ENCODE measurements around the gene EZR.
"Not testable (repeated sequence)": the region's sequence is repeated elsewhere in the genome, so short reads cannot be mapped to it uniquely, and the experiment has no call there.

The EZR gene

DNA sequence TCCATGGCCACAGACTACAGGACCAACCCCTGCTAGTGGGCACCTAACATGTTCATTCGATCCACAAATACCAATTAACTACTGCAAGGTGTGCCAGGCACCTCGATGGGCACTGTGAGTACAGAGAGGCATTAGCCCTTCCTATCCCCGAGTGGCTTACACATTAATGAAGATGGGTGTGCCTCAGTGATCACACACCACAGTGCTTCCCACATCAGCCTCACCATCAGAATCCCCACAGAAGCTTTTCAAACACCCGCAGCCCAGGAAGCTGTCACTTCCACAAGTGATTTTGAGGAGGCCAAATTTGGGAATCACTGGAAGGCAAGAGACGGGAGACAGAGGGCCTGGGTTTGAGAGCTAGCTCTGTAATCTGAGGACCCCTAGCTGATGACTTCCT lies 23.7 kb downstream of the EZR start:
- no peak overlapping the region for H3K4me3 ChIP-seq (ENCODE audit: low read depth, low read length)
- TF ChIP-seq, protein P1, sequence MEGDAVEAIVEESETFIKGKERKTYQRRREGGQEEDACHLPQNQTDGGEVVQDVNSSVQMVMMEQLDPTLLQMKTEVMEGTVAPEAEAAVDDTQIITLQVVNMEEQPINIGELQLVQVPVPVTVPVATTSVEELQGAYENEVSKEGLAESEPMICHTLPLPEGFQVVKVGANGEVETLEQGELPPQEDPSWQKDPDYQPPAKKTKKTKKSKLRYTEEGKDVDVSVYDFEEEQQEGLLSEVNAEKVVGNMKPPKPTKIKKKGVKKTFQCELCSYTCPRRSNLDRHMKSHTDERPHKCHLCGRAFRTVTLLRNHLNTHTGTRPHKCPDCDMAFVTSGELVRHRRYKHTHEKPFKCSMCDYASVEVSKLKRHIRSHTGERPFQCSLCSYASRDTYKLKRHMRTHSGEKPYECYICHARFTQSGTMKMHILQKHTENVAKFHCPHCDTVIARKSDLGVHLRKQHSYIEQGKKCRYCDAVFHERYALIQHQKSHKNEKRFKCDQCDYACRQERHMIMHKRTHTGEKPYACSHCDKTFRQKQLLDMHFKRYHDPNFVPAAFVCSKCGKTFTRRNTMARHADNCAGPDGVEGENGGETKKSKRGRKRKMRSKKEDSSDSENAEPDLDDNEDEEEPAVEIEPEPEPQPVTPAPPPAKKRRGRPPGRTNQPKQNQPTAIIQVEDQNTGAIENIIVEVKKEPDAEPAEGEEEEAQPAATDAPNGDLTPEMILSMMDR (IDR thresholded peaks at IDR 0.05; ENCODE audit: insufficient read depth, low read depth, low read length, missing control alignments) = no peak
- DNase-seq (ENCODE audit: low read depth) = no peak

DNA sequence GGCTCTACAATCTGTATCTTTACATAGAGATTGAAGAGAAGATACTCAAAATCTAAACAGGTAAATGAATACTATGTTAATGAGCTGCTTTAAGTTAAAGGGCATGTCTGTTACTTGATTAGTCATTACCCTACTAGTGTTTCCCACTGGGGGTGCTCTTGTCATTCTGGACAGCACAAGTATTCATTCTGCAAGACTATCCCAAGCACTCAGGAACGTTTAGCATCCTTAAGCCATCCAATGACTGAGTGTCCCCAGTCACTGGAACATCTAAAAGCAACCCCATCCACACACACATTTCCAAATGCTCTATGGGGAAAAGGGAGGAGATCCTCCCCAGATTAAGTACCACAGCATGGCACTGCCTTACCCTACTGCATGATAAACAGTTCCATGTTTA lies 25.7 kb downstream of the EZR start:
- TF ChIP-seq, protein P1 (IDR thresholded peaks at IDR 0.05; ENCODE audit: insufficient read depth, low read depth, low read length, missing control alignments) = peak; percentile 63

DNA sequence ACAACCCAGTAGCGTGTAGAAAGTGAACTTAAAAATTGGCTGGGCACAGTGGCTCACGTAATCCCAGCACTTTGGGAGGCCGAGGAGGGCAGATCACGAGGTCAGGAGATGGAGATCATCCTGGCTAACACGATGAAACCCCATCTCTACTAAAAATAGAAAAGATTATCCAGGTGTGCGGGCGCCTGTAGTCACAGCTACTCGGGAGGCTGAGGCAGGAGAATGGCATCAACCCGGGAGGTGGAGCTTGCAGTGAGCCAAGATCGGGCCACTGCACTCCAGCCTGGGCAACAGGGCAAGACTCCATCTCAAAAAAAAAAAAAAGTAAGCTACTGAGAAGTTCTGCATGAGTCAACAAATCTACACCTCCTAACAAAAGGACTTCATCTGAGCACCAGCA lies 26.7 kb downstream of the EZR start:
- DNase-seq (ENCODE audit: low read depth); H3K4me3 ChIP-seq (ENCODE audit: low read depth, low read length): not testable (repeated sequence)

More for the DNA sequence above, 25.7 kb downstream of the EZR start:
- H3K4me3 ChIP-seq (ENCODE audit: low read depth, low read length) = no peak overlapping the region
- peak; percentile 75 for DNase-seq (ENCODE audit: low read depth)

DNA sequence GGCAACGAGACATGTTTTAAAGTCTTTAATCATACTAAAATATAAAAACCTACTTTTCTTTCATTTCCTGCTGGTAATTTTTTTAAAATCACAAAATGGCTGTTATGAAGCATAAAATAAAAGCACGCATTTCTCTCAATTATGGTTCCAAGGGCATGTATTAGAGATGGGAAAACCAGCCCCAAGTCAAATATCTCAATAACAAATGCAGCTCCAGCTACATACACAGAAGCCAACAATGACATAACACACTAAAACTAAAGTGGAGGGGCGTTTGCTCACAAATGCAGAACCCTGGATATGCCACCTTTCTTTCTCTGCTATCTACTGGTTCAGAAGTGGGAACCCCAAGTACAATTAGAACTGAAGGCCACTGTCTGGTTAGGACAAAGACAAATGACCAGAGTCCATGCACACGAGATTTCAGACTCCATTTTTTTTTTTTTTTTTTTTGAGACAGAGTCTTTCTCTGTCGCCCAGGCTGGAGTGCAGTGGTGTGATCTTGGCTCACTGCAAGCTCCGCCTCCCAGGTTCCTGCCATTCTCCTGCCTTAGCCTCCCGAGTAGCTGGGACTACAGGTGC lies 27.8 kb downstream of the EZR start:
- TF ChIP-seq, protein P1 (IDR thresholded peaks at IDR 0.05; ENCODE audit: insufficient read depth, low read depth, low read length, missing control alignments) = no peak
- no peak overlapping the region for H3K4me3 ChIP-seq (ENCODE audit: low read depth, low read length)
- DNase-seq (ENCODE audit: low read depth) = no peak

DNA sequence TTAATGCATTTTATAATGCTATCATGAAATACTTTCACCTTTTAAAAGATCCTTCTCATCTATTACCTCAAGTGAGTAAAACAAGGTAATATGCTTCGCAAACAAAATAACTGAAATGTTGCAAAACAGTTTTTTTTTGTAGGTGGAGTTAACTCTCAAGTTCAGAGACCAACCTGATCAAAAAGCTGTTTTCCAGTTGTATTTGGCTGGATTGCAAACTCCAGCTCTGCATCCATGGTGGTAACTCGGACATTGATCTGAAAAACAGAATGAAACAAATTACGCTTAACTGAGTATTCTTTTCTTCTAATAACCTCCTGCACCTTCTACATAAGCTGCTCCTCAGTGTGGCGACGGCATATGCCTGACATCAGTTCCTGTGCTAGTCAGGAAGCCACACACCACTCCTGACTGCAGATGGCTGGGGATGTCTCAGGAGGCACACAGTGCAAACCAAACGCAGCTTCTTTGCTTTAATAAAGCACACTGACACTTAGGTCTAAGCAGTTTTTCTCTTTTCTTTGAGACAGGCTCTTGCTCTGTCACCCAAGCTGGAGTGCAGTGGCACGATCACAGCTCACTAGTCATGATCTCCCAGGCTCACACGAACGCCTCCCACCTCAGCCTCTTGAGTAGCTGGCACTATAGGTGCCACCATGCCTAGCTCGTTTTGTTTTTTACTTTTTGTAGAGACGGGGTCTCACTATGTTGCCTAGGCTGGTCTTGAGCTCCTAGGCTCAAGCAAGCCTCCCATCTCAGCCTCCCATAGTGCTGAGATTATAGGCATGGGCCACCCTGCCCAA lies 29.9 kb downstream of the EZR start:
- DNase-seq (ENCODE audit: low read depth) = peak; percentile 46
- no peak overlapping the region for H3K4me3 ChIP-seq (ENCODE audit: low read depth, low read length)
- TF ChIP-seq, protein P1 (IDR thresholded peaks at IDR 0.05; ENCODE audit: insufficient read depth, low read depth, low read length, missing control alignments) = no peak

DNA sequence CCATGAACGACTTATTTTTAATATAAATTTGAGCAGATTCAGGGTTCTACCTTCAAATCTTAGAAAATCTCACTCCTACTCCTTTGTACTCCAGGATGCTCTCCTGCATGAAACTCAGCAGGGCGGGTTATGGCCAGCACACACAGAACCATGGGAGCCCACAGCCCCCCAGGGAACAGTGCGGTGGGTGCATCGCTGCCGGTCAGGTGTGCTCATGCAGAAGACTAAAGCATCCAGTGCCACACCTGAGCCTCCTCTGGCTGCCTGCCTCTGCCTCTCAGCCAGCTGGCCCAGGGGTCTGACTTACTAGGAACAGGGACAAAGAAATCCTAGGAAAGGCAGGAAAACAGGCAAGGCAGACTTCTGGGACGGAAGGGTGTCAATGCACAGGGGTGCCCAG lies 31.8 kb downstream of the EZR start:
- TF ChIP-seq, protein P1 (IDR thresholded peaks at IDR 0.05; ENCODE audit: insufficient read depth, low read depth, low read length, missing control alignments) = no peak
- no peak overlapping the region for H3K4me3 ChIP-seq (ENCODE audit: low read depth, low read length)
- DNase-seq (ENCODE audit: low read depth) = no peak

DNA sequence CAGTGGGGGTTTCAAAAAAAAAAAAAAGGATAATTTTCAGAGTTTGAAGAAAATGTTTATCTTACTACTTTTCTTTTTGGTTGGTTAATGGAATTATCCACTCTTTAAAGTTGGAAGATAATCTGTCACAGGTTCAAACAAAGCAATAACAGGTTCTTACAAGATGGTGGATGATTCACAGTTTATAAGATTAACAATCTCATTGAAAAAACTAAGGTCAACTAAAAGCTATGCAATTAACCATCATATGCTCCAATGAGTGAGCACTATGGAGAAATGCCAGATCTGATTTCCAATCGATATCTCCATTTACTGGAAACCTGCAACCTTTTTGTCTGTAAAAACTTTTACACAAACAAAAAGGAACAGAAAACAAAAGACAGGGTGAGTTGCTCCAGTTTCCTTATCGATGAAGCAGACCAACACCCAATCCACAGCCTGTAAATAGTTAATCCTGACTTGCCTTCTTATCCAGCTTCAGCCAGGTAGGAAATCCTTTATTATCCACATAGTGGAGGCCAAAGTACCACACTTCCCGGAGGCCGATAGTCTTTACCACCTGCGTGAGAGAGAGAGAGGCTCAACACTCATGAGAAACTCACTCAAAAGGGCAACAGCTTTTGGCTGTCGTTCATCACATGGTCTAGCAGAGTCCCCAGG lies 32.4 kb downstream of the EZR start:
- H3K4me3 ChIP-seq (ENCODE audit: low read depth, low read length) = no peak overlapping the region
- TF ChIP-seq, protein P1 (IDR thresholded peaks at IDR 0.05; ENCODE audit: insufficient read depth, low read depth, low read length, missing control alignments) = no peak
- DNase-seq (ENCODE audit: low read depth) = no peak
